Measurements from ENCODE around the gene BLM. TPM values are rescaled to one million over a fixed set of nuclear protein-coding genes. Genes with fewer than 3 reads are reported as not detected.
A peak's percentile ranks its signal among the peaks of the same experiment; 100 is the strongest.

BLM gene
- total RNA-seq, 1 donor from 2014 or later, result 44.8 TPM

GRCh38 chr15:90711418-90711824, 5.7 kb upstream of the BLM start:
- peaks cover 7% of the 10 kb centered on the region for H3K4me1 Mint-ChIP-seq
- H3K27me3 Mint-ChIP-seq (ENCODE audit: low read depth), result no peaks in the 10 kb centered on the region
- no peak for DNase-seq (ENCODE audit: low read depth, low spot score)
- H3K9me3 Mint-ChIP-seq, result no peaks in the 10 kb centered on the region
- no peaks in the 10 kb centered on the region for H3K36me3 Mint-ChIP-seq (ENCODE audit: low read depth)
- H3K27ac Mint-ChIP-seq (ENCODE audit: unreplicated experiment), result no peak overlapping the region
- no peak overlapping the region for H3K4me3 Mint-ChIP-seq
- TF ChIP-seq CTCF (conservative IDR thresholded peaks at IDR 0.05), result no peak

GRCh38 chr15:90711842-90712241, 5.3 kb upstream of the BLM start:
- no peaks in the 10 kb centered on the region for H3K27me3 Mint-ChIP-seq (ENCODE audit: low read depth)
- H3K27ac Mint-ChIP-seq (ENCODE audit: unreplicated experiment), result no peak overlapping the region
- no peaks in the 10 kb centered on the region for H3K9me3 Mint-ChIP-seq
- H3K4me1 Mint-ChIP-seq, result peaks cover 10% of the 10 kb centered on the region
- TF ChIP-seq CTCF (conservative IDR thresholded peaks at IDR 0.05), result no peak
- no peak for DNase-seq (ENCODE audit: low read depth, low spot score)
- H3K4me3 Mint-ChIP-seq, result no peak overlapping the region
- H3K36me3 Mint-ChIP-seq (ENCODE audit: low read depth), result no peaks in the 10 kb centered on the region

- TF ChIP-seq CTCF (conservative IDR thresholded peaks at IDR 0.05), result no peak
- Mint-ChIP-seq H3K9me3 (no peaks in the 10 kb centered on the region), H3K4me3 (peak overlapping the region; percentile 70), H3K27ac (ENCODE audit: unreplicated experiment) (no peak overlapping the region), H3K27me3 (ENCODE audit: low read depth) (no peaks in the 10 kb centered on the region), H3K4me1 (peaks cover 18% of the 10 kb centered on the region), H3K36me3 (ENCODE audit: low read depth) (no peaks in the 10 kb centered on the region)
- no peak for DNase-seq (ENCODE audit: low read depth, low spot score)
Measured at GRCh38 chr15:90713081-90713480, 4.1 kb upstream of the BLM start.

DNA sequence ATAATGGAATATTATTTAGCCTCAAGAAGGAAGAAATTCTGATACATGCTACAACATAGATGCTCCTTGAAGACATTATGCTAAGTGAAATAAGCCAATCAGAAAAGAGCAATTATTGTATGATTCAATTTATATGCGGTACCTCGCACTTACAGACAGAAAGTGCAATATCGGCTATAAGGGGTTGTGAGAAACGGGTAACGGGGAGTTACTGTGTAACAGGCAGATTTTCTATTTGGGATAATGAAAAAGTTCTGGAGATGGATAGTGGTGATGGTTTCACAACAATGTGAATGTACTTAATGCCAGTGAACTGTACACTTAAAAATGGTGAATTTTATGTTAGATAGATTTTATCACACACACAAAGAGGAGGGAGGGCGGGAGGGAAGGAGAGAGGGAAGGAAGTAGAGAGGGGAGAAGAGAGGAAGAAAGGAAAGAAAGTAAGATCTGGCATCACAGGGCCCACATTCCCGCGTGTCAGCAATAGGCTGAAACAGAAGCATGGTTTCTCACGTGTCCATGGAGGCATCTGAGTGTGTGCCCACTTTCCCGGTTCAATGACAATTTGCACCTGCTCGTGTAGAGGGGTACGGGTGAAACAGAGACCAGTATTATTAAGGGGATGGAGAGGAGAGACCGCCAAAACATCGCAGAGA, 700 bp upstream of the BLM start:
- no peaks in the 10 kb centered on the region for H3K36me3 Mint-ChIP-seq (ENCODE audit: low read depth)
- peak overlapping the region; percentile 99 for H3K4me3 Mint-ChIP-seq
- H3K9me3 Mint-ChIP-seq, result no peaks in the 10 kb centered on the region
- H3K4me1 Mint-ChIP-seq, result peaks cover 31% of the 10 kb centered on the region
- H3K27ac Mint-ChIP-seq (ENCODE audit: unreplicated experiment), result peak overlapping the region; percentile 98
- TF ChIP-seq CTCF (conservative IDR thresholded peaks at IDR 0.05), result no peak
- no peak for DNase-seq (ENCODE audit: low read depth, low spot score)
- H3K27me3 Mint-ChIP-seq (ENCODE audit: low read depth), result no peaks in the 10 kb centered on the region

DNA sequence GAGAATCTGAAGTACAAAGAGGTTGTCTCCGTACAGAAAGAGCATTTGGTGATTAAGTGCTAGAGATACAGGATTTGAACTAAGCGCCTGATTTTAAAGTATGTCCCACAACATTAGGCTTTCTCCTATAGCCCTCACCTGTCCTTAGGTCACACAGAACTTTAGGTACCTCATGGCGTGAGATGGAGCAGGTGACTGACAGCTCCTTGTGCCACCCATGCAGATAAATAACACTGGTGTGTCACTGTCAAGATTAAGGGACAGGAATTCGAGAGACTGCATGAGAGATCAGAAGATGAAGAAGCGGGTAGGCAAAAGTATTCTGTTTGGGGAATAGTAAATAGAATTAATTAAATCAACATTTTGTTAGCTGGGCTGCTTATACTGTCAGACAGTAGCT, 1.1 kb downstream of the BLM start:
- Mint-ChIP-seq H3K27me3 (ENCODE audit: low read depth) (no peaks in the 10 kb centered on the region), H3K4me1 (peaks cover 31% of the 10 kb centered on the region), H3K27ac (ENCODE audit: unreplicated experiment) (no peak overlapping the region), H3K36me3 (ENCODE audit: low read depth) (no peaks in the 10 kb centered on the region), H3K4me3 (peak overlapping the region; percentile 99), H3K9me3 (no peaks in the 10 kb centered on the region)
- no peak for TF ChIP-seq CTCF (conservative IDR thresholded peaks at IDR 0.05)
- DNase-seq (ENCODE audit: low read depth, low spot score), result no peak

Data from neural crest cell (in vitro differentiated cells).